Measurements from ENCODE around the gene MTRFR.

- TF ChIP-seq CTCF (IDR thresholded peaks at IDR 0.05) (no peak), POLR2A (IDR thresholded peaks at IDR 0.05) (no peak)
Measured at GRCh38 chr12:123250471-123251383, 17.5 kb downstream of the MTRFR start.

Measured in adrenal gland (tissue), 5 donors.